Stimulated activated naive CD8-positive, alpha-beta T cell treated with anti-CD3 and anti-CD28 coated beads, Interleukin-15, Interleukin-2, amounts not matched to agents 100 ng/mL and 50 ng/mL, for 24 hours (primary cell): ENCODE results near the gene RIIAD1.

ENCODE experiments used
- H3K27ac Mint-ChIP-seq: one replicate; pipeline ENCODE4 v1.8.0; 2021; ENCODE audit warnings: mild to moderate bottlenecking, mixed read lengths
- H3K27me3 Mint-ChIP-seq: one replicate; pipeline ENCODE4 v1.8.0; 2021; ENCODE audit warnings: mixed read lengths
- H3K36me3 Mint-ChIP-seq: one replicate; pipeline ENCODE4 v1.8.0; 2021; ENCODE audit warnings: low read depth, mixed read lengths
- H3K4me1 Mint-ChIP-seq: one replicate; pipeline ENCODE4 v1.8.0; 2021; ENCODE audit warnings: low read depth, mixed read lengths
- H3K4me3 Mint-ChIP-seq: one replicate; pipeline ENCODE4 v1.8.0; 2021; ENCODE audit warnings: mild to moderate bottlenecking, mixed read lengths
- H3K9me3 Mint-ChIP-seq: one replicate; pipeline ENCODE4 v1.8.0; 2021; ENCODE audit warnings: mixed read lengths

RIIAD1 gene

DNA sequence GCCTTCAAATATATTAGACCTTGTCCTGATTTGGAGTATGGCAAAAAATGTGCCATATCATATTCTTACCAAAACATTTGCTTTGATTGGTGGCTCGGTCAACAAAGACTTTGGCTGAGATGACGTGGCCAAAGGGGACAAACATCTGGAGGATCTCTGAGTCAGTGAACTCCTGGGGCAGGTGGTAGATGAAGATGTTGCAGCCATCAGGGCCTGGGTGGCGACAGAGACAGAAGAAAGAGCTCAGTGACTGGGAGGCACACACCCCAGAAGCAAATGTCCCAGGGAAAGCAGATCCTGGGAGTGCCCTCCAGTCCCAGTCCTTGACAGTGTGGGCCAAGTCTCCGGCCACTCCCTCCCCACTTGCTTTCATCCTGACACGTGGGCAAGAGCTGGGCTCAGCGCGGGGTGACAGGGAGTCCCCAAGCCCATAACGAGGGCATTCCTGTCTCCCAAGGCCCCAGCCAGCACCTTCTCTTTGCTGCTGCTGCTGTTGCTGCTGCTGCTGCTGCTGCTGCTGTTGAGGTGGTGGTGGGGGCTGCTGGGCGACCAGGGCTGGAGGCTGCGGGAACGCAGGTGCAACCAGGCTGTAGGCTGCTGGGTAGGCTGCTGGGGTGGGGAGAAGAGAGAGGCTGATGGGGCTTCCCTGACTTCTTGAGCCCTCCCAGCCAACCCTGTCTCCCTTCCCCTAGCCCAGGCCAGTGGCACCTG is 15.4 kb upstream of the RIIAD1 start:
- no peak overlapping the region for H3K27ac Mint-ChIP-seq
- no peaks in the 10 kb centered on the region for H3K27me3 Mint-ChIP-seq
- no peaks in the 10 kb centered on the region for H3K4me1 Mint-ChIP-seq
- H3K36me3 Mint-ChIP-seq = no peaks in the 10 kb centered on the region
- no peaks in the 10 kb centered on the region for H3K9me3 Mint-ChIP-seq
- no peak overlapping the region for H3K4me3 Mint-ChIP-seq

DNA sequence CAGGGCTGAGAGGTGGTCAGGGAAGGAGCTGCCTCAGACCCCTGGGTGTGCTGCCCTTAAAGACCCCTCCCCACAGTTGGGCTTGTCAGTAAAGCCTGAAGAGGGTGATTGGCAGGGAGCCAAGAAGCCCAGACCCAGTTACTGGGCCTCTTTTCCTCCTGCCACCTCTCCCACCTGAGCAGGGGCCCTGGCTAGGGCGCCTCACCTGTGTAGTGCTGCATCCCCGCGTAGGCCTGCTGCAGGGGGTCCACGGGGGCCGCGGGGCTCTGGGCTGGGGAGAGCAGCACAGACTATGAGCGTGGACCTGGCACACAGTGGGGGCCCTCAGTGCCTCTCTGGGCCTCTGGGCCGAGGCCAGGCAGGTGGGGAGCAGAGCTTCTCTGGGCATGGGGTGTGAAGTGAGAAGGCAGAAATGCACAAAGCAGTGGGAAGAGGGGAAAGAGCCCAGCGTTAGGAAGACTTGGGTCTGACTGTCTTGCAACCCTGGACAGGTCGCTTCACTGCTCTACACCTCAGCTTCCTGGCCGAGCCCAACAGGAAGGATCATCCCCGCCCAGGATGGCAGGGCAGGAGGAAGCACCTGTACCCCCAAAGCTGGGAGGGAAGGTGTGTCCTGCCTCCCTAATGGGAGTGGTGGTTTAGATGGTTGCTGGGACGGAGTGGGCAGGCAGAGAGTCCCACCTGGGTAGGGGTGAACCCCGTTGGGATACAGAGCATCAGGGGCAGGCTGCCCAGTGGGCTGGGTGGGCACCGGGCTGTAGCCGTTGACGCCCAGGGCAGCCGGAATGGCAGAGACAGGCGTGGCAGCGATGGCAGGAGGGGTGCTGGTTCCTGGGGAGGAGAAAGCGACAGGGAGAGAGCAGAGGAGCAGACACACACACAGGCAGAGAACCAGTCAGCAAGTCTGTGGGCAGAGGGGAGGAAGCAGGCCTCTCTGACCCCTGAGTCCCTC is 14.6 kb upstream of the RIIAD1 start:
- no peak overlapping the region for H3K27ac Mint-ChIP-seq

GRCh38 chr1:151707541-151708065 is 13.7 kb upstream of the RIIAD1 start:
- Mint-ChIP-seq H3K4me3 (no peak overlapping the region), H3K27me3 (no peaks in the 10 kb centered on the region), H3K4me1 (no peaks in the 10 kb centered on the region), H3K9me3 (no peaks in the 10 kb centered on the region), H3K36me3 (no peaks in the 10 kb centered on the region), H3K27ac (no peak overlapping the region)

More for the DNA sequence above, 14.6 kb upstream of the RIIAD1 start:
- Mint-ChIP-seq H3K27me3 (no peaks in the 10 kb centered on the region), H3K36me3 (no peaks in the 10 kb centered on the region), H3K4me3 (no peak overlapping the region), H3K9me3 (no peaks in the 10 kb centered on the region), H3K4me1 (no peaks in the 10 kb centered on the region)

- H3K27me3 Mint-ChIP-seq = no peaks in the 10 kb centered on the region
- H3K4me1 Mint-ChIP-seq = no peaks in the 10 kb centered on the region
- no peaks in the 10 kb centered on the region for H3K36me3 Mint-ChIP-seq
- H3K4me3 Mint-ChIP-seq = no peak overlapping the region
- no peaks in the 10 kb centered on the region for H3K9me3 Mint-ChIP-seq
- no peak overlapping the region for H3K27ac Mint-ChIP-seq
These were observed 12.4 kb upstream of the RIIAD1 start for GRCh38 chr1:151708891-151709290.

GRCh38 chr1:151710187-151710840 is 11.0 kb upstream of the RIIAD1 start:
- no peaks in the 10 kb centered on the region for H3K36me3 Mint-ChIP-seq
- H3K4me3 Mint-ChIP-seq = no peak overlapping the region

DNA sequence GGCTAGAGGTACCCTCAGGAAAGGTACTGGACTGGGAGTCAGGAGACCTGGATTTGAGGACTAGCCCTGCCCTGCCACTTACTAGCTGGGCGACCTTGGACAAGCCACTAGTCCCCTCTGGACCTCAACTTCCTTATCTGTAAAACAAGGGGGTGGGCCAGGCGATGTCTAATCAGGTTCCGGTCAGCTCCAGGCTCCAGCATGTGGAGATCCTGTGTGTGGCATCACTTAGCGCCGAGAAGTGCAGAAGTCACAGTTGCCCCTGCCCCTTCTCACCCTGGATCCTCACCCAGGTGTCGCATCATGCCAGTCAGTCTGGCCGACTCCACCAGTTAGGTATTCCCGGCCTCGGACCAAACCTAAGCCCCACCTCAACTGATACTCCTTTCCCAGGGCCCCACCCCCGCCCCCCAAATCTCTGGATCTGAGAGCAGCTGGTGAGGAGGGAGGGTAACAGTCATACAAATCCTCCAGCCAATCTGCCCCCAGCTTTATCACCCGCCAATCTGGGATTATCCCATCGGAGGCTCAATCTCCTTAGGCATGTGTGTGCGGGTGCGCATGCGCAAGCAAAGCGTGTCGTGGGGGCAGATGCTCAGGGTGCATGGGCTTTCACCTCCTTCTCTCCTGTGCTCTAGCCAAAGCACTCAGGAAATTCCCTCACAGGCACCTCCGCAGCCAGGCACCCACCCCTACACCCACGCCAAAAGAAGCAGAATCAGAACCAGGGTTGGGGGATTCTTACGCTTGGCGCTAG is 10.1 kb upstream of the RIIAD1 start:
- Mint-ChIP-seq H3K4me3 (no peak overlapping the region), H3K27ac (no peak overlapping the region), H3K4me1 (no peaks in the 10 kb centered on the region), H3K9me3 (no peaks in the 10 kb centered on the region), H3K27me3 (peaks cover 16% of the 10 kb centered on the region), H3K36me3 (no peaks in the 10 kb centered on the region)

More at GRCh38 chr1:151710187-151710840, 11.0 kb upstream of the RIIAD1 start:
- H3K27ac Mint-ChIP-seq = no peak overlapping the region
- H3K27me3 Mint-ChIP-seq = peaks cover 7% of the 10 kb centered on the region
- H3K4me1 Mint-ChIP-seq = no peaks in the 10 kb centered on the region
- no peaks in the 10 kb centered on the region for H3K9me3 Mint-ChIP-seq

DNA sequence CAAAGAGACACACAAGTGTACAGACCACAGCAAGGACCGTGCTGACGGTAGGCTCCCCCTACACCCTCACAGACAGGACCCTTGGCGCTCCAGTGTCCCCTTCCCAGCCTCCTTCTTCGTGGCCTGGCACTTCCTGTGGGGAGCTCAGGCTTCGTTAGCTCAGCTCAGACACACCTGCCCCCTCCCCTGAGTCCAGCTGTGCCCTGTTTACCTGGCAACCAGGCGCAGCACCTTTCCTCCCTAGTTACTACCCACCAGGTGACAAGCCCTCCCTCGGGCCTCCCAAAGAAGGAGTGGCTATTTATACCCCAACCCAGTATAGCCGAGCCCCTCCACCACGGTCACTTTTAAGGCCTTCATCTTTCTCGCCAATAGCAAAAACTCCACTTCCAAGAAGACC is 9.4 kb upstream of the RIIAD1 start:
- no peaks in the 10 kb centered on the region for H3K9me3 Mint-ChIP-seq
- H3K36me3 Mint-ChIP-seq = no peaks in the 10 kb centered on the region
- H3K27ac Mint-ChIP-seq = no peak overlapping the region
- peaks cover 19% of the 10 kb centered on the region for H3K27me3 Mint-ChIP-seq
- peaks cover 2% of the 10 kb centered on the region for H3K4me1 Mint-ChIP-seq
- no peak overlapping the region for H3K4me3 Mint-ChIP-seq

- no peak overlapping the region for H3K4me3 Mint-ChIP-seq
- H3K9me3 Mint-ChIP-seq = no peaks in the 10 kb centered on the region
- peaks cover 30% of the 10 kb centered on the region for H3K27me3 Mint-ChIP-seq
- peaks cover 5% of the 10 kb centered on the region for H3K4me1 Mint-ChIP-seq
- H3K27ac Mint-ChIP-seq = no peak overlapping the region
- no peaks in the 10 kb centered on the region for H3K36me3 Mint-ChIP-seq
These were observed 8.3 kb upstream of the RIIAD1 start for GRCh38 chr1:151713044-151713443.

- Mint-ChIP-seq H3K9me3 (no peaks in the 10 kb centered on the region), H3K36me3 (no peaks in the 10 kb centered on the region), H3K4me3 (no peak overlapping the region), H3K27me3 (peaks cover 38% of the 10 kb centered on the region), H3K4me1 (peaks cover 5% of the 10 kb centered on the region), H3K27ac (no peak overlapping the region)
These were observed 7.4 kb upstream of the RIIAD1 start for GRCh38 chr1:151713874-151714273.

- H3K4me3 Mint-ChIP-seq = no peak overlapping the region
- H3K4me1 Mint-ChIP-seq = peaks cover 6% of the 10 kb centered on the region
- H3K9me3 Mint-ChIP-seq = no peaks in the 10 kb centered on the region
- H3K27ac Mint-ChIP-seq = no peak overlapping the region
- H3K36me3 Mint-ChIP-seq = no peaks in the 10 kb centered on the region
- H3K27me3 Mint-ChIP-seq = peaks cover 47% of the 10 kb centered on the region
These were observed 6.2 kb upstream of the RIIAD1 start for GRCh38 chr1:151714820-151715725.

- no peaks in the 10 kb centered on the region for H3K9me3 Mint-ChIP-seq
- no peaks in the 10 kb centered on the region for H3K36me3 Mint-ChIP-seq
- H3K27me3 Mint-ChIP-seq = peaks cover 55% of the 10 kb centered on the region
- H3K4me1 Mint-ChIP-seq = peaks cover 14% of the 10 kb centered on the region
- no peak overlapping the region for H3K4me3 Mint-ChIP-seq
- H3K27ac Mint-ChIP-seq = no peak overlapping the region
These were observed 5.5 kb upstream of the RIIAD1 start for GRCh38 chr1:151715726-151716404.

- Mint-ChIP-seq H3K4me1 (peaks cover 16% of the 10 kb centered on the region), H3K4me3 (no peak overlapping the region), H3K9me3 (no peaks in the 10 kb centered on the region), H3K27me3 (peaks cover 56% of the 10 kb centered on the region), H3K27ac (no peak overlapping the region), H3K36me3 (no peaks in the 10 kb centered on the region)
These were observed 4.9 kb upstream of the RIIAD1 start for GRCh38 chr1:151716405-151716762.
